Fibroblast of the aortic adventitia (primary cell): ENCODE results near the gene MRPL23. TPM values are rescaled to one million over a fixed set of nuclear protein-coding genes. Genes with fewer than 3 reads are reported as not detected.

Experiments
- DNase-seq: peaks from one replicate; pipeline ENCODE4 v3.0.0-alpha.2; 2010; ENCODE audit warnings: low read depth
- H3K4me3 ChIP-seq: 2 replicates; pipeline ENCODE4 v1.5.1; 2011; ENCODE audit warnings: low read depth, mild to moderate bottlenecking, control low read depth, low read length, moderate library complexity
- total RNA-seq: library from RNA; depleted of rRNA; stranded (reverse); fragments of >200 nt; gene quantifications from 2 replicates; pipeline ENCODE4 v1.2.3, GENCODE V29; 2012; ENCODE audit warnings: low replicate concordance
- TF ChIP-seq, protein P1 (sequence below): IDR thresholded peaks from 2 replicates; pipeline ENCODE4 v1.5.1; 2011; ENCODE audit warnings: mild to moderate bottlenecking, low read length, control low read depth, inconsistent platforms; ENCODE audit not compliant: insufficient read depth

MRPL23 gene
- total RNA-seq, 1 donor, result 84.3 TPM

DNA sequence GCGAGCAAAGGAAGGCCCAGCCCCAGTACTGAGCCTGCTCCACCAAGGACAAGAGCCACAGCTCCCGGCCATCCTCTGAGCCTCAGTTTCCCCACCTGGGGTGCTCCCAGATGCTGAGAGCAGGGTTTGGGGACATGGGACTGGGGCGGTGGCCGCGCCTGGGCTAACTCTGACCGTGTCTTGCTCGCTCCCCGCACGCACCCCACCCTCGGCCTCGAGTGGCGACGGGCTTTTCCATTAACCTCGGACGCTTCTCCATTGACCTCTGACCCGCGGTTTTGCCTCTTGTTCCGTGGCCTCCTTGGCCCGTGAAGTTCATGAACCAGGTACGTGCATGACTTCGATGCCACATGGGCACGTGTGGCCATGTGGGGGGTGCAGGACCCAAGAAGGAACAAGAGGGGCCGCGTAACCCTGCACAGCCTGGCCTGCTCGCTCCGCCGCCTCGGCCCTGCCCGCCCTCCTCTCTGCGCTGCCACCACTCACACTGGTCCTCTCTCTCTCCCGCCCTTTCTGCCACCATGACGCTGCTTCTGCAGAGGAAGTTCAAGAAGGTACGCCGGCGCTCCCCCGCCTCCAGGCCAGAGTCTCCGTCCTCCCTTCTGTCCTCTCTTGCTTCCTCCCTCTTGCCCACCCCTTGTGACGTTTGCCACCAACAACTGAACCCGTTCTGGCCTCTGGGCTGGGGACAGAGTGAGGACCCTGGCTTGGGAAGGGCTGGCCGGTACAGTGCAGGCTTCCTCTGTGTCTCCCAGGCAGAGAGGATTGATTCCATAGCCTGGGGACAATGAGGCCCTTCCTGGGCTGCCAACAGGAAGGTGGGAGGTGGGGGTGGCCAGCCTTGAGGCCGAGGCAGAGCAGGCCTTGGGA, 20.7 kb upstream of the MRPL23 start:
- TF ChIP-seq, protein P1, sequence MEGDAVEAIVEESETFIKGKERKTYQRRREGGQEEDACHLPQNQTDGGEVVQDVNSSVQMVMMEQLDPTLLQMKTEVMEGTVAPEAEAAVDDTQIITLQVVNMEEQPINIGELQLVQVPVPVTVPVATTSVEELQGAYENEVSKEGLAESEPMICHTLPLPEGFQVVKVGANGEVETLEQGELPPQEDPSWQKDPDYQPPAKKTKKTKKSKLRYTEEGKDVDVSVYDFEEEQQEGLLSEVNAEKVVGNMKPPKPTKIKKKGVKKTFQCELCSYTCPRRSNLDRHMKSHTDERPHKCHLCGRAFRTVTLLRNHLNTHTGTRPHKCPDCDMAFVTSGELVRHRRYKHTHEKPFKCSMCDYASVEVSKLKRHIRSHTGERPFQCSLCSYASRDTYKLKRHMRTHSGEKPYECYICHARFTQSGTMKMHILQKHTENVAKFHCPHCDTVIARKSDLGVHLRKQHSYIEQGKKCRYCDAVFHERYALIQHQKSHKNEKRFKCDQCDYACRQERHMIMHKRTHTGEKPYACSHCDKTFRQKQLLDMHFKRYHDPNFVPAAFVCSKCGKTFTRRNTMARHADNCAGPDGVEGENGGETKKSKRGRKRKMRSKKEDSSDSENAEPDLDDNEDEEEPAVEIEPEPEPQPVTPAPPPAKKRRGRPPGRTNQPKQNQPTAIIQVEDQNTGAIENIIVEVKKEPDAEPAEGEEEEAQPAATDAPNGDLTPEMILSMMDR, result no peak
- H3K4me3 ChIP-seq, result no peak overlapping the region
- no peak for DNase-seq

DNA sequence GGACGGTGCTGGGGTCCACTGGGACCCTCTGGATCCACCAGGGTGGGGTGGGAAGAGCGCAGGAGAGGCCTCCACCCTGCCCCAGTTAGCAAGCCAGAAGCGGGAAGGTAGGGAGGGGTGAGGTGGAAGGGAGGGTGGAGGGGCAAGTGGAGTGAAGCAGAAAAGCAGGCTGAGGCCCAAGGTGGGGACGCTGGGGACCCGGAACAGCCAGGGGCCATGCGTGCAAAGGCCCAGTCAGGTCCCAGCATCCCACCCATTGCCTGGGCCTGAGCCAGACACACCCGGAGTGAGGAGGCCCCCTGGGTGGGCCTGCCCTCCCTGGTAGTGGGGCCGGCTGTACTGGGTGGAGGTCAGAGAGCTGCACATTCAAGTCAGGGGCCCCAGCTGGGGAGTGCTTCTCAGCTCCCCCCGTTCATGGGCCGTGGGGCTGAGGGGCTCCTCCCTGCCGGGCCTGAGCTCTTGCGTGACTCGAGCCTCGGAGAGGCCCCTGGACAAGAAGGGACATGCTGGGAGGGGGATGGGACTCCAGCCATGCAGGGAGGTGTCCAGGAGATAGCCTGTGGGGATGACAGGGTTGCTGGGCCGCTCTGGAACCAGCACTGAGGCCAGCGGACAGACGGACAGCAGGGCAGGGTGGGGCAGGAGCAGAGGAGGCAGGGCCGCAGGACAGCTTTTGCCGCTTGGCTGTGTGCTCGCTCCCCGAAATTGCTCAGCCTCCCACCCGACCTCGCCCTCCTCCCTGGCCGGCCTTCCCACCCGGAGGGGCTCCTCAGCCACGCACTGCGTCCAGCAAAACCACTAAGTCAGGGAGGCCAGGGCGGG, 19.9 kb upstream of the MRPL23 start:
- TF ChIP-seq, protein P1, result no peak

DNA sequence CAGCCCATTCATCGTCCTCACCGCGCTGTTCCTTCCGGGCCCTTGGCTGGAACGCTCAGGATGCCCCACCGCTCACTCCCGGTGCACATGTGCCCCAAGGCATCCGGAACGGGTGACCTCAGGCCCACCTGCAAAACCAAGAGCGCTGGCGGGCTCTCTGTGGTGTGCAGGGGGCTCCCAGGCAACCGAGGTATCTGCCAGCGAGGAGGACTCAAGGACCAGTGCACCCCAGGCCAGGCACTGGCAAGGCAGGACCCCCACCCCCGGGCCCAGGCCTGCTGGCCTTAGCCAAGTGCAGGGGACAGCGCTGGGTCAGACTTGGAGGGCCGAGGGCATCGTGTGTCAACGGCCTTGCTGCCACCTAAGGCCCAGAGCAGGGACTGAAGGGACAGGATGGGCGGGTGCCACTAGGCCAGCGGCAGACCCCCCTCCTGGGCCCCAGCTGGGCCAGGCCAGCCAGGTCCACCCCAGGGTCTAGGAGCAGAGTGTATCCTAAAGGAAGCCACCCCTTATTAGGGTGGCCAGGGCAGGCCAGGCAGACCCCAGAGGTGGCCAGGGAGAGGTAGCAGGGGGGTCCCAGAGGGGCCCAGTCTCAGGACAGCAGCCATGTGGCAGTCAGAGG, 19.2 kb upstream of the MRPL23 start:
- H3K4me3 ChIP-seq, result no peak overlapping the region
- TF ChIP-seq, protein P1, result no peak
- DNase-seq, result no peak

More for the DNA sequence above, 19.9 kb upstream of the MRPL23 start:
- DNase-seq, result peak; percentile 25
- H3K4me3 ChIP-seq, result no peak overlapping the region

DNA sequence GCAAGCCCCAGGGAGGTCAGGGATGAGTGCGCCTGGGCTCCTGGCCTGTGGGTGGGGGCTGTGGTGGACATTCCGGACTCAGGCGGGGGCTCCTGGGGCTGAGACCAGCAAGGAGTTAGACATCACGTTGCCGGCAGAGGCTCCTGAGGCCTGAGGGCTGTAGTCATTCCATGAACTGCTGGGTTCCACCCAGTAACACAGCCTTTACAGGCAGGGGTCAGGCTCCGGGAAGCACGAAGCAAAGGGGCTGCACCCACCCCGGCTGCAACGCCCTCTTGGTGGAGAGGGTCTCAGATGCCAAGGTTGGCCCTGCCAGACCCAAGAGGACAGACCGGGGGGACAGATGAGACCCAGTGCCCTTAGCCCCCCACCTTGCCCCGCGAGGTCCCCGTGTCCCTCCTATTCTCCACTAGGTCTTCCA, 18.7 kb upstream of the MRPL23 start:
- H3K4me3 ChIP-seq, result no peak overlapping the region
- TF ChIP-seq, protein P1, result no peak
- no peak for DNase-seq

DNA sequence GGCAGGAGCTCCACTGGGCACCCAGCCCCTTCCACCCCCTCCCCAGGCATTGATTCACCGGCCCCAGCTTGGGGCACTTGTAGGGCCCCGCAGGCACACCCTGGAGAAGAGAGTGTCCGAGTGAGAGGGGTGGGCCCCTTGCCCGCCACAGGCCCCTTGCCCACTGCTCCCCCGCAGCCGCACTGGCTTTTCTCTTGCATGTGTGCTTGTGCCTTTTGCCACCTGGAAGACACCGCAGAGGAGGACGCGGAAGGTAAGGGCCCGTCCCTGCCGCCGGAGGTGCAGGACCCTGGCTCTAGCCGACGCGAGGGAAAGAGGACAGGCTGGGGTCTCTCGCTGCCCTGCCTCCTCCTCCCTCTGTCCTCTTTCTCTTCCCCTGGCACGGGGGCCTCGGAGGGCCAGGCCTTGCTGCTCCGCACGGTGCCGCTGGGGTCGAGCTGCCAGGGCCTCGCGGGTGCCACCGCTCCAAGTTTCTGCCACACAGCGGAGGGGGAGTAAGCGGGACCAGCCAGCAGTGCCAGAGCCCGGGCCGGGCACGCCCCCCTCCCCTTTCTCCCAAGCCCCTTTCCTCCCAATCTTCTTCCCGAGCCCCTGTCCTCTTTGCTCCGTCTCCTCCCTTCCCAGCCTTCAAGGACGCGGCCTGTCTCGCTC, 18.1 kb upstream of the MRPL23 start:
- DNase-seq, result no peak
- H3K4me3 ChIP-seq, result no peak overlapping the region
- TF ChIP-seq, protein P1, result no peak
